GM19324 (cell line): ENCODE data around the gene RBM25.

Experiments
- ATAC-seq: cut with Tn5 transposase; IDR thresholded peaks from one replicate; pipeline ENCODE4 v1.9.1; 2021; ENCODE audit warnings: mild to moderate bottlenecking, moderate library complexity; ENCODE audit not compliant: unreplicated experiment, low FRiP score

Gene RBM25

GRCh38 chr14:73100334-73100733 is 42.0 kb downstream of the RBM25 start:
- ATAC-seq = no peak

- ATAC-seq = no peak
Measured at GRCh38 chr14:73102806-73103497, 44.6 kb downstream of the RBM25 start.

- ATAC-seq = no peak
Measured at GRCh38 chr14:73105050-73105449, 46.7 kb downstream of the RBM25 start.

GRCh38 chr14:73105727-73106126 is 47.4 kb downstream of the RBM25 start:
- no peak for ATAC-seq

- ATAC-seq = no peak
Measured at GRCh38 chr14:73116079-73116665, 57.8 kb downstream of the RBM25 start.

GRCh38 chr14:73124180-73124894 is 66.0 kb downstream of the RBM25 start:
- no peak for ATAC-seq

GRCh38 chr14:73125169-73125588 is 66.8 kb downstream of the RBM25 start:
- no peak for ATAC-seq

- no peak for ATAC-seq
Measured at GRCh38 chr14:73125746-73126145, 67.4 kb downstream of the RBM25 start.

GRCh38 chr14:73133795-73134194 is 75.5 kb downstream of the RBM25 start:
- no peak for ATAC-seq

GRCh38 chr14:73136085-73136386 is 77.7 kb downstream of the RBM25 start:
- no peak for ATAC-seq

- ATAC-seq = peak; percentile 94
Measured at GRCh38 chr14:73136387-73137225, 78.3 kb downstream of the RBM25 start, which contains the start of gene PSEN1. Gene PSEN1, plus strand, starts transcription at chr14:73136507. Its CDS starts 11,513 bp downstream, at chr14:73148020.

- ATAC-seq = no peak
Measured at GRCh38 chr14:73140811-73141323, 82.5 kb downstream of the RBM25 start.

GRCh38 chr14:73142216-73142615 is 83.9 kb downstream of the RBM25 start:
- ATAC-seq = no peak

GRCh38 chr14:73143003-73143402 is 84.7 kb downstream of the RBM25 start:
- ATAC-seq = no peak

- ATAC-seq = no peak
Measured at GRCh38 chr14:73143617-73144016, 85.3 kb downstream of the RBM25 start.

GRCh38 chr14:73145371-73145770 is 87.0 kb downstream of the RBM25 start:
- ATAC-seq = no peak

- no peak for ATAC-seq
Measured at GRCh38 chr14:73146111-73146510, 87.8 kb downstream of the RBM25 start.

- no peak for ATAC-seq
Measured at GRCh38 chr14:73149753-73150152, 91.4 kb downstream of the RBM25 start.

- ATAC-seq = no peak
Measured at GRCh38 chr14:73153272-73153671, 94.9 kb downstream of the RBM25 start.

- ATAC-seq = no peak
Measured at GRCh38 chr14:73162251-73162650, 103.9 kb downstream of the RBM25 start.

GRCh38 chr14:73166399-73166798 is 108.1 kb downstream of the RBM25 start:
- ATAC-seq = no peak
